ENCODE measurements around the gene IL17RE.

The IL17RE gene

GRCh38 chr3:9908286-9908685, 5.6 kb downstream of the IL17RE start:
- no peak for DNase-seq

- peak; percentile 44 for DNase-seq
These were observed 6.8 kb downstream of the IL17RE start for GRCh38 chr3:9909221-9910013.

- no peak for DNase-seq
These were observed 9.2 kb downstream of the IL17RE start for GRCh38 chr3:9911863-9912262.

GRCh38 chr3:9912294-9912935, 9.8 kb downstream of the IL17RE start:
- no peak for DNase-seq

- DNase-seq = no peak
These were observed 11.0 kb downstream of the IL17RE start for GRCh38 chr3:9913601-9914000.

GRCh38 chr3:9914011-9914410, 11.4 kb downstream of the IL17RE start:
- DNase-seq = no peak

- no peak for DNase-seq
These were observed 12.1 kb downstream of the IL17RE start for GRCh38 chr3:9914559-9915253.

GRCh38 chr3:9915254-9916141, 12.8 kb downstream of the IL17RE start:
- DNase-seq = peak; percentile 64

GRCh38 chr3:9916346-9916733, 13.7 kb downstream of the IL17RE start:
- DNase-seq = no peak

- DNase-seq = peak; percentile 60
These were observed 14.4 kb downstream of the IL17RE start, which contains the start of gene IL17RC for GRCh38 chr3:9916734-9917680. Gene IL17RC, plus strand, starts transcription at chr3:9917098. Its CDS starts 218 bp downstream, at chr3:9917316.

GRCh38 chr3:9917820-9918219, 15.2 kb downstream of the IL17RE start:
- DNase-seq = no peak

GRCh38 chr3:9918261-9919038, 15.8 kb downstream of the IL17RE start:
- DNase-seq = no peak

GRCh38 chr3:9928158-9928557, 25.5 kb downstream of the IL17RE start:
- no peak for DNase-seq

- no peak for DNase-seq
These were observed 28.3 kb downstream of the IL17RE start for GRCh38 chr3:9930804-9931418.

- DNase-seq = no peak
These were observed 29.8 kb downstream of the IL17RE start for GRCh38 chr3:9932535-9932842.

GRCh38 chr3:9932843-9933560, 30.4 kb downstream of the IL17RE start:
- peak; percentile 93 for DNase-seq

- peak; percentile 98 for DNase-seq
These were observed 31.1 kb downstream of the IL17RE start, which contains the start of gene CRELD1 for GRCh38 chr3:9933561-9934234. Gene CRELD1, plus strand, starts transcription at chr3:9933834. Its CDS starts 605 bp downstream, at chr3:9934439.

- peak; percentile 25 for DNase-seq
These were observed 31.6 kb downstream of the IL17RE start for GRCh38 chr3:9934235-9934621.

GRCh38 chr3:9934993-9935392, 32.3 kb downstream of the IL17RE start:
- no peak for DNase-seq
